HEK293 (cell line): ENCODE measurements around the gene GPATCH4.
A peak's percentile ranks its signal among the peaks of the same experiment; 100 is the strongest.

Experiments used
- CTCF ChIA-PET: fragments of 350-600 bp; formaldehyde crosslinking; extraction: SDS; loops from one replicate; lab custom pipeline; 2021; ENCODE audit warnings: antibody characterized with exemption; lab: Yijun Ruan, JAX
- POLR2A ChIA-PET: fragments of 300-600 bp; formaldehyde crosslinking; extraction: SDS; loops from one replicate; lab custom pipeline; 2020; ENCODE audit warnings: antibody characterized with exemption, inconsistent platforms; lab: Yijun Ruan, JAX
- H3K27ac ChIP-seq: fragments of 200-500 bp; sonication (Bioruptor generic); 2 replicates; pipeline ENCODE4 v1.5.1; 2014; ENCODE audit warnings: low read depth, low read length, control low read depth, inconsistent platforms; ENCODE audit errors: extremely low read depth
- H3K36me3 ChIP-seq, 2 experiments: fragments of 200-500 bp in 1 of 2; sonication (Bioruptor generic) in 1 of 2; 1 replicate in 1 of 2; 2 replicates in 1 of 2; pipeline ENCODE4 v1.5.1; 2014 to 2017; ENCODE audit warnings: inconsistent platforms in 2 of 2, low read length in 2 of 2; ENCODE audit not compliant: control insufficient read depth in 2 of 2, insufficient read depth in 1 of 2
- H3K4me1 ChIP-seq: fragments of 200-500 bp; sonication (Bioruptor generic); 2 replicates; pipeline ENCODE4 v1.5.1; 2014; ENCODE audit warnings: mild to moderate bottlenecking, low read length, inconsistent platforms; ENCODE audit not compliant: control insufficient read depth, insufficient read depth
- H3K4me3 ChIP-seq: 2 replicates; pipeline ENCODE4 v1.5.1; 2011; ENCODE audit warnings: low read depth, mild to moderate bottlenecking, control low read depth, low read length, moderate library complexity
- H3K9me3 ChIP-seq: fragments of 200-500 bp; sonication (Bioruptor generic); 2 replicates; pipeline ENCODE4 v1.5.1; 2014; ENCODE audit warnings: low read depth, low read length, inconsistent platforms; ENCODE audit not compliant: control insufficient read depth, insufficient read depth
- GLI4 ChIP-seq: fragments of 450-650 bp; formaldehyde crosslinking; IDR thresholded peaks from 2 replicates; pipeline ENCODE4 v1.5.1; 2016; ENCODE audit warnings: missing biosample characterization, missing genetic modification characterization
- GLIS1 ChIP-seq: fragments of 450-650 bp; formaldehyde crosslinking; IDR thresholded peaks from 2 replicates; pipeline ENCODE4 v1.5.1; 2016; ENCODE audit warnings: missing biosample characterization, missing genetic modification characterization
- HOXD13 ChIP-seq: sonication (generic); formaldehyde crosslinking; IDR thresholded peaks from 2 replicates; pipeline ENCODE4 v1.8.0; 2022; ENCODE audit warnings: missing genetic modification reagents, borderline replicate concordance
- KLF10 ChIP-seq: fragments of 450-650 bp; IDR thresholded peaks from 2 replicates; pipeline ENCODE4 v1.5.1; 2018; ENCODE audit warnings: missing biosample characterization, mild to moderate bottlenecking, missing genetic modification characterization
- KLF8 ChIP-seq: fragments of 450-650 bp; formaldehyde crosslinking; IDR thresholded peaks from 2 replicates; pipeline ENCODE4 v1.5.1; 2016; ENCODE audit warnings: missing biosample characterization, missing genetic modification characterization
- OSR2 ChIP-seq: fragments of 450-650 bp; formaldehyde crosslinking; IDR thresholded peaks from 2 replicates; pipeline ENCODE4 v1.5.1; 2016; ENCODE audit warnings: missing biosample characterization, missing genetic modification characterization
- PRDM1 ChIP-seq: fragments of 450-650 bp; formaldehyde crosslinking; IDR thresholded peaks from 2 replicates; pipeline ENCODE4; 2016; ENCODE audit warnings: missing biosample characterization, missing genetic modification characterization
- SALL2 ChIP-seq: fragments of 450-650 bp; formaldehyde crosslinking; IDR thresholded peaks from 2 replicates; pipeline ENCODE4 v1.5.0; 2017; ENCODE audit warnings: missing biosample characterization, mild to moderate bottlenecking, missing genetic modification characterization, borderline replicate concordance
- SP3 ChIP-seq: fragments of 450-650 bp; formaldehyde crosslinking; IDR thresholded peaks from 2 replicates; pipeline ENCODE4 v1.5.1; 2016; ENCODE audit warnings: missing biosample characterization, missing genetic modification characterization
- ZBTB17 ChIP-seq: fragments of 450-650 bp; formaldehyde crosslinking; IDR thresholded peaks from 2 replicates; pipeline ENCODE4 v1.5.1; 2016; ENCODE audit warnings: missing biosample characterization, missing genetic modification characterization
- ZBTB48 ChIP-seq: fragments of 450-650 bp; formaldehyde crosslinking; IDR thresholded peaks from 2 replicates; pipeline ENCODE4 v1.5.1; 2016; ENCODE audit warnings: missing biosample characterization, missing genetic modification characterization
- ZFP37 ChIP-seq: fragments of 450-650 bp; formaldehyde crosslinking; IDR thresholded peaks from 2 replicates; pipeline ENCODE4 v1.5.1; 2016; ENCODE audit warnings: missing biosample characterization, missing genetic modification characterization
- ZFP69B ChIP-seq: fragments of 450-650 bp; formaldehyde crosslinking; IDR thresholded peaks from 2 replicates; pipeline ENCODE4 v1.5.1; 2016; ENCODE audit warnings: missing biosample characterization, missing genetic modification characterization
- ZNF112 ChIP-seq: fragments of 450-650 bp; formaldehyde crosslinking; IDR thresholded peaks from 2 replicates; pipeline ENCODE4 v1.5.0; 2017; ENCODE audit warnings: missing biosample characterization, missing genetic modification characterization
- ZNF324 ChIP-seq: fragments of 450-650 bp; formaldehyde crosslinking; IDR thresholded peaks from 2 replicates; pipeline ENCODE4 v1.5.1; 2016; ENCODE audit warnings: missing biosample characterization, missing genetic modification characterization
- ZNF404 ChIP-seq: fragments of 450-650 bp; formaldehyde crosslinking; IDR thresholded peaks from 2 replicates; pipeline ENCODE4 v1.5.1; 2017; ENCODE audit warnings: missing biosample characterization, missing genetic modification characterization
- ZNF473 ChIP-seq: fragments of 450-650 bp; formaldehyde crosslinking; IDR thresholded peaks from 2 replicates; pipeline ENCODE4 v1.5.1; 2017; ENCODE audit warnings: missing biosample characterization, missing genetic modification characterization
- ZNF501 ChIP-seq: fragments of 450-650 bp; formaldehyde crosslinking; IDR thresholded peaks from 2 replicates; pipeline ENCODE4 v1.5.1; 2016; ENCODE audit warnings: missing biosample characterization, missing genetic modification characterization
- ZNF530 ChIP-seq: fragments of 450-650 bp; formaldehyde crosslinking; IDR thresholded peaks from 2 replicates; pipeline ENCODE4 v1.5.1; 2016; ENCODE audit warnings: low read depth, missing biosample characterization, missing genetic modification characterization
- ZNF600 ChIP-seq: fragments of 450-650 bp; formaldehyde crosslinking; IDR thresholded peaks from 2 replicates; pipeline ENCODE4 v1.5.1; 2016; ENCODE audit warnings: missing biosample characterization, missing genetic modification characterization
- ZNF791 ChIP-seq: fragments of 450-650 bp; formaldehyde crosslinking; IDR thresholded peaks from 2 replicates; pipeline ENCODE4 v1.5.1; 2016; ENCODE audit warnings: missing biosample characterization, missing genetic modification characterization
- ZNF843 ChIP-seq: fragments of 450-650 bp; formaldehyde crosslinking; IDR thresholded peaks from 2 replicates; pipeline ENCODE4 v1.5.1; 2016; ENCODE audit warnings: missing biosample characterization, missing genetic modification characterization
- ZSCAN16 ChIP-seq: fragments of 450-650 bp; formaldehyde crosslinking; IDR thresholded peaks from 2 replicates; pipeline ENCODE4 v1.5.1; 2016; ENCODE audit warnings: missing biosample characterization, missing genetic modification characterization
- TF ChIP-seq, protein P1 (sequence below): fragments of 450-650 bp; formaldehyde crosslinking; IDR thresholded peaks from 2 replicates; pipeline ENCODE4 v1.5.1; 2016; ENCODE audit warnings: missing biosample characterization, missing genetic modification characterization
- TF ChIP-seq, protein P2 (sequence below): fragments of 450-650 bp; formaldehyde crosslinking; IDR thresholded peaks from 2 replicates; pipeline ENCODE4 v1.5.1; 2016; ENCODE audit warnings: missing biosample characterization, missing genetic modification characterization
- TF ChIP-seq, protein P3 (sequence below): fragments of 450-650 bp; formaldehyde crosslinking; IDR thresholded peaks from 2 replicates; pipeline ENCODE4 v1.5.1; 2016; ENCODE audit warnings: missing biosample characterization, missing genetic modification characterization
- TF ChIP-seq, protein P4 (sequence below): fragments of 450-650 bp; formaldehyde crosslinking; IDR thresholded peaks from 2 replicates; pipeline ENCODE4 v1.5.1; 2016; ENCODE audit warnings: missing biosample characterization, missing genetic modification characterization
- TF ChIP-seq, protein P5 (sequence below): fragments of 450-650 bp; formaldehyde crosslinking; IDR thresholded peaks from 2 replicates; pipeline ENCODE4 v1.5.1; 2016; ENCODE audit warnings: missing biosample characterization, missing genetic modification characterization

The GPATCH4 gene

DNA sequence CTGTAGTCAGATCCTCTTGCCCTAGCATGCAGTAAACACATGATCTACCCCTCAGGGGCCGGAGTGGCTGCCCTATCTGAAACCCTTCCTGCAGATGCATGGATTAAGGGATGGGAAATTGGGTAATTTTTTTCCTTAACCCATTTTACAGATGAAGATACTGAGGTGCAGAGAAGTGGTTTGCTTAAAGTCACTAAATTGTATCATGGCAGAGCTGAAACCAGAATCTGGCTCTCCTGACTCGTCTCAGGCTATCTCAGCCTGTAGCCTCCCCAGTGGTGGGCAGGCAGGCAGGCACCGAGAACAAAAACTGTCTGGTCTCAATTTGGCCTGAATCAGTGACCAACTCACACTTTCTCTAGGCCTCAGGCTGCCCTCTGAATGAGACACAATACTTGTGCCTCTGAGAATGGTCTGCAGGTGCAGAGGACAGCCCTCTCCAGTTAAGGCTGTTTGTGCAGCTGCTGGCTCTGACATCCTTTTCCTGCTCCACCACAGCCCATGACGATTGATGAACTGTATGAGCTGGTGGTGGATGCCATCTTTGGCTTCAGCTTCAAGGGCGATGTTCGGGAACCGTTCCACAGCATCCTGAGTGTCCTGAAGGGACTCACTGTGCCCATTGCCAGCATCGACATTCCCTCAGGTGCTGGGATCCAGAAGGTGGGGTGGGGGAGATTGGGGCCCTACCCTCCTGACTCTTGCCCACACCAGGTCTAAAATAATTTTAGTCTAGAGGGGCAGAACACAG lies 8.2 kb downstream of the GPATCH4 start (continued):
- TF ChIP-seq GLI4 (tag by site-specific recombination) (no peak), ZBTB48 (tag by site-specific recombination) (peak; percentile 13), PRDM1 (tag by site-specific recombination) (no peak), ZNF501 (tag by site-specific recombination) (no peak), ZNF473 (no peak), GLIS1 (no peak), KLF8 (tag by site-specific recombination) (no peak), ZNF843 (no peak), ZNF791 (no peak), ZSCAN16 (no peak), ZNF112 (tag by site-specific recombination) (no peak), HOXD13 (CRISPR knock-in tag) (no peak), ZNF530 (no peak), OSR2 (tag by site-specific recombination) (no peak), ZBTB17 (tag by site-specific recombination) (peak; percentile 48; the same call in 1 of the 2 replicates), ZNF404 (tag by site-specific recombination) (no peak)
- TF ChIP-seq, protein P1, sequence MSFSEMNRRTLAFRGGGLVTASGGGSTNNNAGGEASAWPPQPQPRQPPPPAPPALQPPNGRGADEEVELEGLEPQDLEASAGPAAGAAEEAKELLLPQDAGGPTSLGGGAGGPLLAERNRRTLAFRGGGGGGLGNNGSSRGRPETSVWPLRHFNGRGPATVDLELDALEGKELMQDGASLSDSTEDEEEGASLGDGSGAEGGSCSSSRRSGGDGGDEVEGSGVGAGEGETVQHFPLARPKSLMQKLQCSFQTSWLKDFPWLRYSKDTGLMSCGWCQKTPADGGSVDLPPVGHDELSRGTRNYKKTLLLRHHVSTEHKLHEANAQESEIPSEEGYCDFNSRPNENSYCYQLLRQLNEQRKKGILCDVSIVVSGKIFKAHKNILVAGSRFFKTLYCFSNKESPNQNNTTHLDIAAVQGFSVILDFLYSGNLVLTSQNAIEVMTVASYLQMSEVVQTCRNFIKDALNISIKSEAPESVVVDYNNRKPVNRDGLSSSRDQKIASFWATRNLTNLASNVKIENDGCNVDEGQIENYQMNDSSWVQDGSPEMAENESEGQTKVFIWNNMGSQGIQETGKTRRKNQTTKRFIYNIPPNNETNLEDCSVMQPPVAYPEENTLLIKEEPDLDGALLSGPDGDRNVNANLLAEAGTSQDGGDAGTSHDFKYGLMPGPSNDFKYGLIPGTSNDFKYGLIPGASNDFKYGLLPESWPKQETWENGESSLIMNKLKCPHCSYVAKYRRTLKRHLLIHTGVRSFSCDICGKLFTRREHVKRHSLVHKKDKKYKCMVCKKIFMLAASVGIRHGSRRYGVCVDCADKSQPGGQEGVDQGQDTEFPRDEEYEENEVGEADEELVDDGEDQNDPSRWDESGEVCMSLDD (tag by site-specific recombination) = no peak

DNA sequence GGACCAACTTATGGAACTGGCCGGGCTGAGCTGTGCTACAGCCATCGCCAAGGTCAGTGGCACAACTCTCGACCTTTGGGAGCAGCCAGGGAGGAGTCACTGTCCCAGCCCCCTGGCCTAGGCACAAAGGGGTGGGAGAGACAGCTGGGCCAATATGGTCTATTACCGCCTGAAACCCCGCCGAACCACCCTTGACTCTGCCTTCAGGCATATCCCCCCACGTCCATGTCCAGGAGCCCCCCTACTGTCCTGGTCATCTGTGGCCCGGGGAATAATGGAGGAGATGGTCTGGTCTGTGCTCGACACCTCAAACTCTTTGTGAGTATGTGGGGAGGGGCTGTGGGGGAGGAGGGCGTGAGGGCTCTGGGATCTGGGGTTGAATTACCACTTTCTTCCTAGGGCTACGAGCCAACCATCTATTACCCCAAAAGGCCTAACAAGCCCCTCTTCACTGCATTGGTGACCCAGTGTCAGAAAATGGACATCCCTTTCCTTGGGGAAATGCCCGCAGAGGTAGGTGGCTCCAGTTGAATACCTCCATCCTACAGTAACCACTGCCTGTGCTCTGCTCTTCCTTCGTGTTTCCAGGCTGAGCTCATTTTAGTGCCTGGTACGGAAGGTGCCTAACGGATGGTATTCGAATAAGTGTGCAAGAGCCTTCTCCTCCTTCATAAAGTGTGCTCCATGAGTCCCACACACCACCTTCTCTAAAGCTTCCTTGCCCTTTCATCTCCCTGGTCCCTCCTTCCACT lies 8.9 kb downstream of the GPATCH4 start:
- Histone ChIP-seq H3K4me1 (no peaks in the 10 kb centered on the region), H3K4me3 (peak overlapping the region; percentile 85), H3K36me3 (peaks cover 0 to 50% of the 10 kb centered on the region in 2 experiments; a peak in 1 of 3 replicates), H3K27ac (peak overlapping the region; percentile 83; the same call in 1 of the 2 replicates), H3K9me3 (no peaks in the 10 kb centered on the region)
- POLR2A ChIA-PET = interaction anchor here (0.8 to 2.1 kb wide), 7 partner anchors 10 to 140 kb away, joined by 3 to 17 read pairs (median 4); partner anchors contain the start of gene GPATCH4
- CTCF ChIA-PET = interaction anchor here (0.5 to 2.2 kb wide), 14 partner anchors 7 to 326 kb away, joined by 3 to 13 read pairs (median 4); no protein-coding TSS in a partner anchor
- TF ChIP-seq, protein P2, sequence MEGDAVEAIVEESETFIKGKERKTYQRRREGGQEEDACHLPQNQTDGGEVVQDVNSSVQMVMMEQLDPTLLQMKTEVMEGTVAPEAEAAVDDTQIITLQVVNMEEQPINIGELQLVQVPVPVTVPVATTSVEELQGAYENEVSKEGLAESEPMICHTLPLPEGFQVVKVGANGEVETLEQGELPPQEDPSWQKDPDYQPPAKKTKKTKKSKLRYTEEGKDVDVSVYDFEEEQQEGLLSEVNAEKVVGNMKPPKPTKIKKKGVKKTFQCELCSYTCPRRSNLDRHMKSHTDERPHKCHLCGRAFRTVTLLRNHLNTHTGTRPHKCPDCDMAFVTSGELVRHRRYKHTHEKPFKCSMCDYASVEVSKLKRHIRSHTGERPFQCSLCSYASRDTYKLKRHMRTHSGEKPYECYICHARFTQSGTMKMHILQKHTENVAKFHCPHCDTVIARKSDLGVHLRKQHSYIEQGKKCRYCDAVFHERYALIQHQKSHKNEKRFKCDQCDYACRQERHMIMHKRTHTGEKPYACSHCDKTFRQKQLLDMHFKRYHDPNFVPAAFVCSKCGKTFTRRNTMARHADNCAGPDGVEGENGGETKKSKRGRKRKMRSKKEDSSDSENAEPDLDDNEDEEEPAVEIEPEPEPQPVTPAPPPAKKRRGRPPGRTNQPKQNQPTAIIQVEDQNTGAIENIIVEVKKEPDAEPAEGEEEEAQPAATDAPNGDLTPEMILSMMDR (tag by site-specific recombination) = no peak
- TF ChIP-seq, protein P3, sequence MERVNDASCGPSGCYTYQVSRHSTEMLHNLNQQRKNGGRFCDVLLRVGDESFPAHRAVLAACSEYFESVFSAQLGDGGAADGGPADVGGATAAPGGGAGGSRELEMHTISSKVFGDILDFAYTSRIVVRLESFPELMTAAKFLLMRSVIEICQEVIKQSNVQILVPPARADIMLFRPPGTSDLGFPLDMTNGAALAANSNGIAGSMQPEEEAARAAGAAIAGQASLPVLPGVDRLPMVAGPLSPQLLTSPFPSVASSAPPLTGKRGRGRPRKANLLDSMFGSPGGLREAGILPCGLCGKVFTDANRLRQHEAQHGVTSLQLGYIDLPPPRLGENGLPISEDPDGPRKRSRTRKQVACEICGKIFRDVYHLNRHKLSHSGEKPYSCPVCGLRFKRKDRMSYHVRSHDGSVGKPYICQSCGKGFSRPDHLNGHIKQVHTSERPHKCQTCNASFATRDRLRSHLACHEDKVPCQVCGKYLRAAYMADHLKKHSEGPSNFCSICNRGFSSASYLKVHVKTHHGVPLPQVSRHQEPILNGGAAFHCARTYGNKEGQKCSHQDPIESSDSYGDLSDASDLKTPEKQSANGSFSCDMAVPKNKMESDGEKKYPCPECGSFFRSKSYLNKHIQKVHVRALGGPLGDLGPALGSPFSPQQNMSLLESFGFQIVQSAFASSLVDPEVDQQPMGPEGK = peak; percentile 33; the same call in 1 of the 2 replicates
- TF ChIP-seq ZNF501 (tag by site-specific recombination) = peak; percentile 7; the same call in 1 of the 2 replicates
- no peak for TF ChIP-seq SALL2
- 0 out of 2 replicates have a peak, but pooled peaks have one; percentile 0 for TF ChIP-seq KLF10 (tag by site-specific recombination)
- peak; percentile 30; the same call in 1 of the 2 replicates for TF ChIP-seq SP3
- TF ChIP-seq, protein P4, sequence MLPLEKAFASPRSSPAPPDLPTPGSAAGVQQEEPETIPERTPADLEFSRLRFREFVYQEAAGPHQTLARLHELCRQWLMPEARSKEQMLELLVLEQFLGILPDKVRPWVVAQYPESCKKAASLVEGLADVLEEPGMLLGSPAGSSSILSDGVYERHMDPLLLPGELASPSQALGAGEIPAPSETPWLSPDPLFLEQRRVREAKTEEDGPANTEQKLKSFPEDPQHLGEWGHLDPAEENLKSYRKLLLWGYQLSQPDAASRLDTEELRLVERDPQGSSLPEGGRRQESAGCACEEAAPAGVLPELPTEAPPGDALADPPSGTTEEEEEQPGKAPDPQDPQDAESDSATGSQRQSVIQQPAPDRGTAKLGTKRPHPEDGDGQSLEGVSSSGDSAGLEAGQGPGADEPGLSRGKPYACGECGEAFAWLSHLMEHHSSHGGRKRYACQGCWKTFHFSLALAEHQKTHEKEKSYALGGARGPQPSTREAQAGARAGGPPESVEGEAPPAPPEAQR (tag by site-specific recombination) = no peak
- TF ChIP-seq ZFP37 (tag by site-specific recombination) = peak; percentile 6; the same call in 1 of the 2 replicates
- TF ChIP-seq ZFP69B = no peak
- TF ChIP-seq ZNF324 = no peak
- TF ChIP-seq, protein P5, sequence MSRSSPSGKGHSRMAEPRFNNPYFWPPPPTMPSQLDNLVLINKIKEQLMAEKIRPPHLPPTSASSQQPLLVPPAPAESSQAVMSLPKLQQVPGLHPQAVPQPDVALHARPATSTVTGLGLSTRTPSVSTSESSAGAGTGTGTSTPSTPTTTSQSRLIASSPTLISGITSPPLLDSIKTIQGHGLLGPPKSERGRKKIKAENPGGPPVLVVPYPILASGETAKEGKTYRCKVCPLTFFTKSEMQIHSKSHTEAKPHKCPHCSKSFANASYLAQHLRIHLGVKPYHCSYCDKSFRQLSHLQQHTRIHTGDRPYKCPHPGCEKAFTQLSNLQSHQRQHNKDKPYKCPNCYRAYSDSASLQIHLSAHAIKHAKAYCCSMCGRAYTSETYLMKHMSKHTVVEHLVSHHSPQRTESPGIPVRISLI (tag by site-specific recombination) = no peak
- 0 out of 2 replicates have a peak, but pooled peaks have one; percentile 2 for TF ChIP-seq ZNF843
- TF ChIP-seq ZNF600 (tag by site-specific recombination) = peak; percentile 91
- no peak for TF ChIP-seq ZNF473
